B cell (primary cell): ENCODE data around the gene RIIAD1. TPM values are rescaled to one million over a fixed set of nuclear protein-coding genes. Genes with fewer than 3 reads are reported as not detected.

Experiments
- ATAC-seq: fragments of 200-7000 bp; cut with Tn5 transposase; one replicate; pipeline ENCODE4 v1.10.0; 2021; ENCODE audit warnings: low read depth, mild to moderate bottlenecking, moderate number of reproducible peaks, moderate library complexity
- CTCF ChIA-PET: fragments of 350-600 bp; sonication (Branson Sonifier 250); formaldehyde crosslinking; loops from one replicate; lab custom pipeline; 2021; ENCODE audit warnings: antibody characterized with exemption, inconsistent platforms; lab: Charles Lee
- POLR2A ChIA-PET: fragments of 350-600 bp; sonication (Branson Sonifier 250); formaldehyde crosslinking; loops from one replicate; lab custom pipeline; 2021; ENCODE audit warnings: antibody characterized with exemption; lab: Charles Lee
- DNase-seq: peaks from one replicate; pipeline ENCODE4 v3.0.0; 2013
- H2AFZ ChIP-seq: 2 replicates; pipeline ENCODE4 v1.6.1; 2012; ENCODE audit warnings: mild to moderate bottlenecking, low read depth, low read length; ENCODE audit not compliant: insufficient read depth, poor library complexity, severe bottlenecking
- H3K27ac ChIP-seq, 2 donors: 1 replicate in 1 of 2; 2 replicates in 1 of 2; pipeline ENCODE4 v1.5.1; 2012 to 2013; ENCODE audit warnings: low read length in 2 of 2, mild to moderate bottlenecking in 2 of 2, moderate library complexity in 1 of 2
- H3K27me3 ChIP-seq, 4 experiments: fragments of 200-600 bp in 1 of 4; sonication (generic) in 1 of 4; replicated peaks in 1 of 4; 1 replicate in 2 of 4; 2 replicates in 2 of 4; pipeline versions ENCODE4 v1.6.1 to v1.7.0; 2013 to 2016; ENCODE audit warnings: low read length in 3 of 4, mild to moderate bottlenecking in 2 of 4, mixed read lengths in 1 of 4, moderate library complexity in 1 of 4; ENCODE audit not compliant: insufficient read depth in 4 of 4, control insufficient read depth in 3 of 4; ENCODE audit errors: control extremely low read depth in 1 of 4
- H3K36me3 ChIP-seq, 2 experiments: replicated peaks in 1 of 2; 1 replicate in 1 of 2; 2 replicates in 1 of 2; pipeline versions ENCODE4 v1.6.1 to v1.7.1; 2013; ENCODE audit warnings: low read length in 1 of 2; ENCODE audit not compliant: insufficient read depth in 2 of 2, control insufficient read depth in 1 of 2; ENCODE audit errors: control extremely low read depth in 1 of 2, extremely low read depth in 1 of 2
- H3K4me1 ChIP-seq, 2 donors: fragments of 200-600 bp in 1 of 2; sonication (generic) in 1 of 2; 1 replicate in 1 of 2; 2 replicates in 1 of 2; pipeline versions ENCODE4 v1.5.1 to v1.6.1; 2013 to 2017; ENCODE audit warnings: low read length in 2 of 2; ENCODE audit not compliant: control insufficient read depth in 2 of 2, insufficient read depth in 2 of 2
- H3K4me2 ChIP-seq: replicated peaks from 2 replicates; pipeline ENCODE3; 2012; ENCODE audit warnings: mild to moderate bottlenecking, low read depth, low read length; ENCODE audit not compliant: poor library complexity, severe bottlenecking
- H3K4me3 ChIP-seq, 5 experiments: fragments of 200-600 bp in 1 of 5; sonication (generic) in 1 of 5; 1 replicate in 3 of 5; 2 replicates in 2 of 5; pipeline versions ENCODE4 v1.5.1 to v1.7.0; 2011 to 2016; ENCODE audit warnings: low read length in 4 of 5, mild to moderate bottlenecking in 4 of 5, low read depth in 2 of 5, control low read depth in 1 of 5, moderate library complexity in 1 of 5; ENCODE audit not compliant: insufficient read depth in 1 of 5; ENCODE audit errors: control extremely low read depth in 1 of 5, extremely low read depth in 1 of 5
- H3K79me2 ChIP-seq: fragments of 200-600 bp; sonication (generic); one replicate; pipeline ENCODE4 v1.6.0; 2016; ENCODE audit warnings: low read length; ENCODE audit not compliant: control insufficient read depth, insufficient read depth
- H3K9ac ChIP-seq: fragments of 200-600 bp; sonication (generic); 2 replicates; pipeline ENCODE4 v1.6.1; 2017; ENCODE audit warnings: mild to moderate bottlenecking, low read length, moderate library complexity
- H3K9me3 ChIP-seq, 3 donors: one replicate each; pipeline versions ENCODE4 v1.6.1 to v1.7.1; 2013; ENCODE audit warnings: low read length in 2 of 3; ENCODE audit not compliant: control insufficient read depth in 2 of 3, insufficient read depth in 1 of 3; ENCODE audit errors: control extremely low read depth in 1 of 3
- H4K20me1 ChIP-seq: 2 replicates; pipeline ENCODE4 v1.6.0; 2012; ENCODE audit warnings: mild to moderate bottlenecking, low read length; ENCODE audit not compliant: insufficient read depth, control insufficient read depth, poor library complexity, severe bottlenecking
- H3K27ac Mint-ChIP-seq: one replicate; pipeline ENCODE4 v1.8.0; 2021; ENCODE audit warnings: mixed read lengths
- H3K27me3 Mint-ChIP-seq: one replicate; pipeline ENCODE4 v1.8.0; 2021; ENCODE audit warnings: mixed read lengths
- H3K4me1 Mint-ChIP-seq: one replicate; pipeline ENCODE4 v1.8.0; 2021; ENCODE audit warnings: mixed read lengths
- H3K4me3 Mint-ChIP-seq: one replicate; pipeline ENCODE4 v1.8.0; 2021; ENCODE audit warnings: mixed read lengths
- H3K9me3 Mint-ChIP-seq: one replicate; pipeline ENCODE4 v1.8.0; 2022; ENCODE audit warnings: mixed read lengths; ENCODE audit not compliant: insufficient read depth
- CTCF ChIP-seq: fragments of 200-600 bp; IDR thresholded peaks from one replicate; pipeline ENCODE4 v1.8.0; 2022; ENCODE audit warnings: antibody characterized with exemption, mild to moderate bottlenecking
- EZH2 ChIP-seq: IDR thresholded peaks from 2 replicates; pipeline ENCODE4 v1.6.1; 2012; ENCODE audit warnings: borderline replicate concordance, low read depth, mild to moderate bottlenecking, moderate library complexity, low read length; ENCODE audit not compliant: insufficient read depth, poor library complexity, severe bottlenecking
- WGBS: methylation state at CpG from one replicate; pipeline ENCODE4 v1.1.5; 2013; ENCODE audit warnings: missing lambda C conversion rate; ENCODE audit not compliant: insufficient coverage; 5-methylcytosine and 5-hydroxymethylcytosine counted together
- intact Hi-C: fragments of 100-400 bp; cut with micrococcal nuclease; formaldehyde crosslinking; loops from one replicate; pipeline ENCODE4 v1.10.0; 2022
- polyA plus RNA-seq: library from polyadenylated mRNA; depleted of rRNA; stranded (reverse); fragments of >200 nt; gene quantifications from 2 replicates; pipeline ENCODE4 v1.2.3, GENCODE V29; 2012
- total RNA-seq, 2 donors: library from RNA; stranded (reverse); fragments of 120-200 nt in 1 of 2; gene quantifications; 1 replicate in 1 of 2; 2 replicates in 1 of 2; pipeline versions ENCODE4 v1.2.3 to v1.2.4, GENCODE V29; 2013 to 2022

The RIIAD1 gene
- total and polyA plus RNA-seq, 2 donors (not counting 1 experiment from before 2014, with no cell fraction given), result not detected

DNA sequence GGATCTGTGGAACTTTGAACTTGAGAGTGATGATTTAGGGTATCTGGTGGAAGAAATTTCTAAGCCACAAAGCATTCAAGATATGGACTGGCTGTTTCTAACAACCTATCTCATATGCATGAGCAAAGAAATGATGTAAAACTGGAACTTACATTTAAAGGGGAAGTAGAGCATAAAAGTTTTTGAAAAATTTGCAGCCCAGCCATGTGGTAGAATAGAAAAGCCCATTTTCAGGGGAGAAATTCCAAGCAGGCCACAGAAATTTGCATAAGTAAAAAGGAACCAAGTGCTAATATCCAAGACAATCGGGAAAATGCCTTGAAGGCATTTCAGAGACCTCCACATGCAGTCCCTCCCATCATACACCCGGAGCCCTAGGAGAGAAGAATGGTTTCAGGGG, 15.7 kb downstream of the RIIAD1 start:
- DNase-seq, result no peak
- Histone ChIP-seq H3K4me3 (no peak overlapping the region), H3K79me2 (no peaks in the 10 kb centered on the region), H3K9me3 (peaks cover 0 to 17% (median 12%) of the 10 kb centered on the region in 3 donors), H3K9ac (no peak overlapping the region), H4K20me1 (no peaks in the 10 kb centered on the region), H3K36me3 (no peaks in the 10 kb centered on the region), H2AFZ (no peak overlapping the region), H3K4me2 (no peak overlapping the region), H3K27me3 (peaks cover 0 to 7% (median 1%) of the 10 kb centered on the region in 4 experiments), H3K4me1 (no peaks in the 10 kb centered on the region), H3K27ac (no peak overlapping the region)
- ChIA-PET CTCF (no interaction called here), POLR2A (no interaction called here)
- H3K9me3 Mint-ChIP-seq, result peaks cover 12% of the 10 kb centered on the region
- WGBS, result 66% methylated on average over 2 of the region's 2 CpGs
- H3K4me3 Mint-ChIP-seq, result no peak overlapping the region
- intact Hi-C loops, result no loop called here
- TF ChIP-seq EZH2, result no peak
- TF ChIP-seq CTCF, result no peak
- H3K4me1 Mint-ChIP-seq, result no peaks in the 10 kb centered on the region
- peaks cover 19% of the 10 kb centered on the region for H3K27me3 Mint-ChIP-seq
- ATAC-seq, result no peak
- H3K27ac Mint-ChIP-seq, result no peak overlapping the region

GRCh38 chr1:151737479-151737878, 16.2 kb downstream of the RIIAD1 start:
- Mint-ChIP-seq H3K27ac (no peak overlapping the region), H3K27me3 (peaks cover 16% of the 10 kb centered on the region), H3K4me3 (no peak overlapping the region), H3K9me3 (peaks cover 12% of the 10 kb centered on the region), H3K4me1 (no peaks in the 10 kb centered on the region)
- Histone ChIP-seq H3K27ac (no peak overlapping the region), H3K4me1 (no peaks in the 10 kb centered on the region), H2AFZ (no peak overlapping the region), H3K4me2 (no peak overlapping the region), H3K27me3 (peaks cover 0 to 7% (median 1%) of the 10 kb centered on the region in 4 experiments), H4K20me1 (no peaks in the 10 kb centered on the region), H3K79me2 (no peaks in the 10 kb centered on the region), H3K9me3 (peaks cover 0 to 17% (median 12%) of the 10 kb centered on the region in 3 donors), H3K4me3 (no peak overlapping the region), H3K9ac (no peak overlapping the region), H3K36me3 (no peaks in the 10 kb centered on the region)
- no peak for ATAC-seq
- ChIA-PET POLR2A (no interaction called here), CTCF (no interaction called here)
- intact Hi-C loops, result no loop called here
- no peak for DNase-seq
- TF ChIP-seq EZH2 (no peak), CTCF (no peak)
